GM12878 (cell line): ENCODE measurements around the gene SENP7.

Source experiments
- CREB1 ChIP-seq: IDR thresholded peaks from 2 replicates; pipeline ENCODE4 v1.6.1; 2012; ENCODE audit warnings: low read depth, mild to moderate bottlenecking, inconsistent platforms
- FOS ChIP-seq: IDR thresholded peaks from 3 replicates; pipeline ENCODE4 v1.6.1; 2011; ENCODE audit warnings: borderline replicate concordance; ENCODE audit not compliant: insufficient read length; ENCODE audit errors: extremely low read depth
- NR2C1 ChIP-seq: fragments of 450-650 bp; IDR thresholded peaks from 2 replicates; pipeline ENCODE4 v1.6.1; 2017; ENCODE audit warnings: antibody characterized with exemption, mild to moderate bottlenecking, moderate library complexity
- PAX8 ChIP-seq: fragments of 450-650 bp; IDR thresholded peaks from 2 replicates; pipeline ENCODE4 v1.6.1; 2017; ENCODE audit warnings: mild to moderate bottlenecking, moderate library complexity
- POLR2A ChIP-seq: IDR thresholded peaks from 2 replicates; pipeline ENCODE4 v1.6.1; 2011; ENCODE audit warnings: low read depth, mild to moderate bottlenecking, low read length
- RFX5 ChIP-seq: IDR thresholded peaks from 2 replicates; pipeline ENCODE4 v1.6.1; 2011; ENCODE audit warnings: low read depth, low read length, improper control_type of control experiment
- SMC3 ChIP-seq: IDR thresholded peaks from 2 replicates; pipeline ENCODE4 v1.6.1; 2011; ENCODE audit warnings: low read length, improper control_type of control experiment, borderline replicate concordance
- TCF7 ChIP-seq: IDR thresholded peaks from 2 replicates; pipeline ENCODE4 v1.6.1; 2014; ENCODE audit warnings: antibody characterized with exemption, borderline replicate concordance
- ZSCAN29 ChIP-seq: fragments of 450-650 bp; IDR thresholded peaks from 2 replicates; pipeline ENCODE4 v1.6.1; 2017; ENCODE audit warnings: mild to moderate bottlenecking, moderate library complexity
- TF ChIP-seq, protein P1 (sequence below): IDR thresholded peaks from 2 replicates; pipeline ENCODE4 v1.6.1; 2011; ENCODE audit warnings: low read depth, low read length, improper control_type of control experiment, borderline replicate concordance
- TF ChIP-seq, protein P2 (sequence below), 3 experiments: IDR thresholded peaks in 2 of 3; conservative IDR thresholded peaks in 1 of 3; 2 replicates each; pipeline ENCODE4 v1.5.1; 2011; ENCODE audit warnings: low read depth in 3 of 3, low read length in 3 of 3, mild to moderate bottlenecking in 3 of 3, control low read depth in 2 of 3, moderate library complexity in 2 of 3, inconsistent platforms in 1 of 3, mixed read lengths in 1 of 3; ENCODE audit not compliant: control insufficient read depth in 2 of 3, insufficient read depth in 1 of 3; ENCODE audit errors: extremely low read depth in 1 of 3

DNA sequence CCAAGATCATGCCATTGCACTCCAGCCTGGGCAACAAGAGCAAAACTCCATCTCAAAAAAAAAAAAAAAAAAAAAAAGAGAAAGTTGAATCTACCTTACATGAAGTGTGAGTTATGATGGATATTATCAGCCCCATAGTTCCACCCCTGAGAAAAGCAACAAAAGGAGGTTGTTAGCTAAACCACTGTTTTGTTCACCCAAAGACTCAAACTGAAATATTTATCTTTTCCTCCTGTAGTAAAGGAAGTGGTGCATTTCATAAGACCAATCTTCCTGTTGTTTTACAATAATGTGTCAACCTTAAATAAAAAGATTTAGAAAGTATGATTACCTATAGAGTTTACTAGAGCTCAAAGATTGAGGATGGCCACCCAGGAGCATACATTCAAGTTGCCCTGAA lies 29.9 kb upstream of the SENP7 start:
- TF ChIP-seq, protein P1, sequence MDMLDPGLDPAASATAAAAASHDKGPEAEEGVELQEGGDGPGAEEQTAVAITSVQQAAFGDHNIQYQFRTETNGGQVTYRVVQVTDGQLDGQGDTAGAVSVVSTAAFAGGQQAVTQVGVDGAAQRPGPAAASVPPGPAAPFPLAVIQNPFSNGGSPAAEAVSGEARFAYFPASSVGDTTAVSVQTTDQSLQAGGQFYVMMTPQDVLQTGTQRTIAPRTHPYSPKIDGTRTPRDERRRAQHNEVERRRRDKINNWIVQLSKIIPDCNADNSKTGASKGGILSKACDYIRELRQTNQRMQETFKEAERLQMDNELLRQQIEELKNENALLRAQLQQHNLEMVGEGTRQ = no peak
- TF ChIP-seq, protein P2, sequence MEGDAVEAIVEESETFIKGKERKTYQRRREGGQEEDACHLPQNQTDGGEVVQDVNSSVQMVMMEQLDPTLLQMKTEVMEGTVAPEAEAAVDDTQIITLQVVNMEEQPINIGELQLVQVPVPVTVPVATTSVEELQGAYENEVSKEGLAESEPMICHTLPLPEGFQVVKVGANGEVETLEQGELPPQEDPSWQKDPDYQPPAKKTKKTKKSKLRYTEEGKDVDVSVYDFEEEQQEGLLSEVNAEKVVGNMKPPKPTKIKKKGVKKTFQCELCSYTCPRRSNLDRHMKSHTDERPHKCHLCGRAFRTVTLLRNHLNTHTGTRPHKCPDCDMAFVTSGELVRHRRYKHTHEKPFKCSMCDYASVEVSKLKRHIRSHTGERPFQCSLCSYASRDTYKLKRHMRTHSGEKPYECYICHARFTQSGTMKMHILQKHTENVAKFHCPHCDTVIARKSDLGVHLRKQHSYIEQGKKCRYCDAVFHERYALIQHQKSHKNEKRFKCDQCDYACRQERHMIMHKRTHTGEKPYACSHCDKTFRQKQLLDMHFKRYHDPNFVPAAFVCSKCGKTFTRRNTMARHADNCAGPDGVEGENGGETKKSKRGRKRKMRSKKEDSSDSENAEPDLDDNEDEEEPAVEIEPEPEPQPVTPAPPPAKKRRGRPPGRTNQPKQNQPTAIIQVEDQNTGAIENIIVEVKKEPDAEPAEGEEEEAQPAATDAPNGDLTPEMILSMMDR (IDR thresholded peaks at IDR 0.05 in 2 of 3, conservative IDR thresholded peaks at IDR 0.05 in 1 of 3; ENCODE audit: control insufficient read depth in 2 of 3, extremely low read depth in 1 of 3, insufficient read depth in 1 of 3, low read depth in 3 of 3, low read length in 3 of 3) = no peak
- TF ChIP-seq ZSCAN29 (no peak), CREB1 (no peak), FOS (no peak), SMC3 (no peak), NR2C1 (no peak), TCF7 (no peak), RFX5 (no peak), POLR2A (no peak), PAX8 (no peak)
